ENCODE measurements around the gene IFIH1. TPM values are rescaled to one million over a fixed set of nuclear protein-coding genes. Genes with fewer than 3 reads are reported as not detected.

Gene IFIH1
- total RNA-seq, 2 experiments from 2014 or later: 33.3 to 34.2 TPM

DNA sequence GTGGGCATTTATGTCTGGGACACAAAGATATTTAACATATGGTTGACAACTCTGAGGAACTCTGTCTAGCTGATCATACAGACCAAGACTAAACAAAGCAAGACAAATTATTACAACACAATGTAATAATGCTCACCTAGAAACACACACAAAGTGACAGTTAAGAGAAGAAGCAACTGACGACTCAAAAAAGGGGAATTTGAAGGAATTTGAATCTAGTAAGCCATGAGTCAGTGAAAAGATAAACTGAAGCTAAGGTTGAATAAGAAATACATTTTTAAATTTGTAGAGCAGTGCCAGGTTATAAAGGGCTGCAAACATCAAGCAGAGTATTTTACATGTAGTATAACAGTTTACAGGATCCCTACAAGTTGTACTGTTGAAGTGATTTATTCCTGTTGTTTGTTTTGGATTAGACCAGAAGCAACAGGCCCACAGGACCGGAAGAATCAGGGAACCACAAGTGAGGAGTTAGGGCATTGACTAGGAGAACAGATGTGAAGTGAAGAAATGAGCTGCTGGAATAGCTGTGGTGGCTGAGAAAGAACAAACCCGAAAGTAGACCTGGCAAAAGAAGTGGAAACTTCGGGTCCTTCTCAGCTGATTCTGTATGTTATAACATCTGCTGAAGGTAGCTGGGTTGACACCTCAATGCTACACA is 35.6 kb downstream of the IFIH1 start:
- peaks cover 41% of the 10 kb centered on the region for H3K36me3 Mint-ChIP-seq
- no peaks in the 10 kb centered on the region for H3K27me3 Mint-ChIP-seq
- H3K4me3 Mint-ChIP-seq: no peak overlapping the region
- ChIA-PET POLR2A (interaction anchor here (0.6 kb wide), 1 partner anchor 21 kb away, joined by 3 read pairs; no protein-coding TSS in a partner anchor), CTCF (interaction anchor here (0.6 to 3.3 kb wide), 5 partner anchors 13 to 94 kb away, joined by 3 to 12 read pairs (median 3); no protein-coding TSS in a partner anchor)
- no peaks in the 10 kb centered on the region for H3K4me1 Mint-ChIP-seq (ENCODE audit: low read depth)
- no peak for DNase-seq
- intact Hi-C loops (cut with micrococcal nuclease): no loop called here
- no peaks in the 10 kb centered on the region for H3K9me3 Mint-ChIP-seq
- no peak overlapping the region for H3K27ac Mint-ChIP-seq

DNA sequence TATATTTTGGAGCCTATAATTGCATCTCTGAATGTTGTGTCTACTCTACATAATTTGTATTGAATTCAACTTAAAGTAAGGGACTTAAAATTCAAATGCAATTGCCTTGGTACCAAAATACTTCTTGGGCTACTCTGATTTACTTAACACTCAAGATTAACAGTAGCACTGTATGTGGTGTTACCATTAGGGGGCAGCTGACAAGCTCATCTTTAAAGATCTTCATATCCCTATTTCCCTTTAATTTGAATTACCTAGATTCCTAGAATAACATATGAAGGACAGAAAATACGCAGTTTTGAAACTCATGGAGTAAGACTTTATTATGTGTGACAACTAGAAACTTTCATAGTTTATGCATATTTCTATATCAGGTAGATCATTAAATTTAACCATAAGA is 37.8 kb downstream of the IFIH1 start:
- Mint-ChIP-seq H3K4me3 (no peak overlapping the region), H3K27me3 (no peaks in the 10 kb centered on the region), H3K36me3 (peaks cover 46% of the 10 kb centered on the region), H3K4me1 (ENCODE audit: low read depth) (peaks cover 6% of the 10 kb centered on the region), H3K9me3 (no peaks in the 10 kb centered on the region), H3K27ac (no peak overlapping the region)
- intact Hi-C loops (cut with micrococcal nuclease): no loop called here
- no peak for DNase-seq
- ChIA-PET CTCF (interaction anchor here (0.7 to 3.3 kb wide), 3 partner anchors 17 to 60 kb away, joined by 3 to 12 read pairs (median 6); no protein-coding TSS in a partner anchor), POLR2A (no interaction called here)

DNA sequence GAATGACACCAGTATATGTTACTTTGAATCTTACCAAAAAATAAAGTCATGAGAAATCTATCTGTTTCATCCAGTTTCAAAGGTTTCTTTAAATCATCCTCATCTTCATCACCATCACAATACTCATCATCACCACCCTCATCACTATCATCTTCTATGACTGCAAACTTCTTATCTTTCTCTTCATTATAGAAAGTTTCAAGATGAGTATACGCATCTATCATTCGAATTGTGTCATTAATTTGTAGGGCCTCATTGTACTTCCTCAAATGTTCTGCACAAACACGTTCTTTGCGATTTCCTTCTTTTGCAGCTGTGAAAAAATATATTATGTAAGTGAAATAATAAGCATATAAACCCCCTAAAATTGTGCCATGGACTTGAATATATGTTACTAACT is 41.1 kb downstream of the IFIH1 start:
- Mint-ChIP-seq H3K27ac (no peak overlapping the region), H3K4me1 (ENCODE audit: low read depth) (peaks cover 6% of the 10 kb centered on the region), H3K4me3 (no peak overlapping the region), H3K27me3 (no peaks in the 10 kb centered on the region), H3K36me3 (peaks cover 42% of the 10 kb centered on the region), H3K9me3 (no peaks in the 10 kb centered on the region)
- intact Hi-C loops (cut with micrococcal nuclease): no loop called here
- CTCF ChIA-PET: interaction anchor here (0.6 to 2.9 kb wide), 3 partner anchors 21 to 124 kb away, joined by 3 to 10 read pairs (median 4); no protein-coding TSS in a partner anchor
- DNase-seq: no peak
- POLR2A ChIA-PET: no interaction called here

DNA sequence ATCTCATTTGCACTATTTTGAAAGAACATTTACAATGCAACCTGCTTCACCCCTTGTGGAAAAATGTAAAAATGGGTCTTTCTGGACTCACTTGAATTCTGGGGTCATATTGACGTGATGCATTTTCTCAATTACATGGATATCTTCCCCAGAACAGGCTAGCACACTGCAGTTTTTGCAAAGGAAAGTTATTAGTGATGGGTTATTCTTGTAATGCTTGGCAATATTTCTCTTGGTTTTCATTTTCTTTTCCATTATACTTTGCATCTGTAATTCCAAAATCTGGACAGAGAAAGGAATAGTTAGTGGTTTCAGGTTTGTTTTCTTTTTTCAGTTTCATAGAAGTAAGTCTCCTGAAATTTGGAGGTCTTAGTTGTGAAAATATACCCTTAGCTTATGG is 50.5 kb downstream of the IFIH1 start:
- Mint-ChIP-seq H3K4me3 (no peak overlapping the region), H3K36me3 (peaks cover 45% of the 10 kb centered on the region), H3K27ac (no peak overlapping the region), H3K27me3 (no peaks in the 10 kb centered on the region), H3K9me3 (no peaks in the 10 kb centered on the region), H3K4me1 (ENCODE audit: low read depth) (no peaks in the 10 kb centered on the region)
- POLR2A ChIA-PET: no interaction called here
- CTCF ChIA-PET: interaction anchor here (0.6 kb wide), 1 partner anchor 261 kb away, joined by 3 read pairs; no protein-coding TSS in a partner anchor
- no peak for DNase-seq
- intact Hi-C loops (cut with micrococcal nuclease): no loop called here

DNA sequence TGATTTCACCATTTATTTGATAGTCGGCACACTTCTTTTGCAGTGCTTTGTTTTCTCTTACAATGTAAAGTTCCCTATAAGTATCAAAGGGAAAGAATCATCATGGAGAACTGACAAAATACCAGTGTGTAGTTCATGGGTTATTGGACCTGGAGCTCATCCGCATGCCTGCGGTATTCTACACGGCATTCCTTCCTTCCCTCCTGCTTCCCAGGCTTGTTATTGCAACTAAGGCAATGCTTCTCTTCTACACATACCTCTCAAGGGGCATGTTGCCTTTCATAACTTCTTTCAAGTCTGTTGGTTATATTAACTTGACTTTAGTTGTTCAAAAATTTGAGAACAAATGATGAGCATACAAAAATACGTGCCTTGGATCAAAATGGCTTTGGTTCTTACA is 51.0 kb downstream of the IFIH1 start:
- Mint-ChIP-seq H3K4me1 (ENCODE audit: low read depth) (no peaks in the 10 kb centered on the region), H3K9me3 (no peaks in the 10 kb centered on the region), H3K27me3 (no peaks in the 10 kb centered on the region), H3K4me3 (no peak overlapping the region), H3K27ac (no peak overlapping the region), H3K36me3 (peaks cover 44% of the 10 kb centered on the region)
- POLR2A ChIA-PET: no interaction called here
- intact Hi-C loops (cut with micrococcal nuclease): no loop called here
- DNase-seq: no peak
- CTCF ChIA-PET: interaction anchor here (0.6 kb wide), 1 partner anchor 260 kb away, joined by 3 read pairs; no protein-coding TSS in a partner anchor

DNA sequence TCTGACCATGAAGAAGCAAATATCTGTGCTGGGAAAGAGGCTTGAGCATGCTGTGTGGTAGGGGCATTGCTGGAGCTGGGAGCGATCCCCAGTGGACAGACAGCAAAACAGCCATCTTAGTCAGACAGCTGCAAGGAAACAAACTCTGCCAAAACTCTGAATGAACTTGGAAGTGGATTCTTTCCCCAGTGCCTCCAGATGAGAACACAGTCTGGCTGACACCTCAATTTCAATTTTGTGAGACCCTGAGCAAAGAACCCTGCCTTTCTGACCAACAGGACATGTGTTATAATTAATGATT is 52.1 kb downstream of the IFIH1 start:
- Mint-ChIP-seq H3K4me3 (no peak overlapping the region), H3K4me1 (ENCODE audit: low read depth) (peaks cover 6% of the 10 kb centered on the region), H3K27me3 (no peaks in the 10 kb centered on the region), H3K27ac (no peak overlapping the region), H3K36me3 (peaks cover 35% of the 10 kb centered on the region), H3K9me3 (no peaks in the 10 kb centered on the region)
- intact Hi-C loops (cut with micrococcal nuclease): no loop called here
- ChIA-PET CTCF (no interaction called here), POLR2A (no interaction called here)
- DNase-seq: no peak

DNA sequence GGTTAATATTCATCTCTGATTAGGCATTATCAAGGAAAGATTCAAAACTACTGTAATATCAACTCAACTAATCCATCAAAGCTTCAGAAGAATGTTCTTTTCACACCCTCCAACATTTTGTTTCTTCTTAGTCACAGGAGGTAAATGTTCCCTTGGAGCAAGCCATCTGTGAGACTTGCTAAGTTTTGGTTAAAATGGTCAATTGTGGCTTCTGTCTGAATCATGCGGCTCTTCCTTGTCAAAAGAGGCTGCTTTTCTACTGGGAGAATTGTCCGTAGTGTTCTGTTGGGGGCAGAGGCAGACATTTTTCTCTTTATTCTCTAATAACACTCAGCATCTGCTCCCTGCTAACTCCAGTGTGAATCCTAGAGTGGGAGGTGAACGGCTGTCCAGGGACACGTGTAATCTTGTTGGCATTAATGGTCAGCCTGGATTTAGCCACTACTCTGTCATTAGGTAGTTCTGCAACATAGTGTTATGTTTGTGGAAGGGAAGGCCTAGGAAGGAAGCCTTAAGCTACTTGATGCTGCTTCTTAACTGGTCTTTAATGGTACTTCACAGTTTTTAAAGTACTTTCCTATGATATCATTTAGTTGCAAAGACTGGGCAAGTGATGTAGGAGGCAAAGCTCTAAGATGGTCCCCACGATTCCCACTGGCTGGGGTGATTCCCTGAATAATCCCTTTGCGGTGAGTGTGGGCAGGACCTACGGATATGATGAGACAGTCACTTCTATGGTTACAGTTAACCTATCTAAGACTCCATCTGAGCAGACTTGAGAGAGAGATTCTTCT is 52.6 kb downstream of the IFIH1 start:
- intact Hi-C loops (cut with micrococcal nuclease): no loop called here
- H3K4me3 Mint-ChIP-seq: no peak overlapping the region
- H3K27me3 Mint-ChIP-seq: no peaks in the 10 kb centered on the region
- H3K9me3 Mint-ChIP-seq: no peaks in the 10 kb centered on the region
- no peak for DNase-seq
- no peak overlapping the region for H3K27ac Mint-ChIP-seq
- ChIA-PET CTCF (interaction anchor here (0.7 to 1.2 kb wide), 2 partner anchors 34 to 113 kb away, joined by 3 to 4 read pairs; no protein-coding TSS in a partner anchor), POLR2A (no interaction called here)
- H3K4me1 Mint-ChIP-seq (ENCODE audit: low read depth): peaks cover 11% of the 10 kb centered on the region
- peaks cover 30% of the 10 kb centered on the region for H3K36me3 Mint-ChIP-seq

DNA sequence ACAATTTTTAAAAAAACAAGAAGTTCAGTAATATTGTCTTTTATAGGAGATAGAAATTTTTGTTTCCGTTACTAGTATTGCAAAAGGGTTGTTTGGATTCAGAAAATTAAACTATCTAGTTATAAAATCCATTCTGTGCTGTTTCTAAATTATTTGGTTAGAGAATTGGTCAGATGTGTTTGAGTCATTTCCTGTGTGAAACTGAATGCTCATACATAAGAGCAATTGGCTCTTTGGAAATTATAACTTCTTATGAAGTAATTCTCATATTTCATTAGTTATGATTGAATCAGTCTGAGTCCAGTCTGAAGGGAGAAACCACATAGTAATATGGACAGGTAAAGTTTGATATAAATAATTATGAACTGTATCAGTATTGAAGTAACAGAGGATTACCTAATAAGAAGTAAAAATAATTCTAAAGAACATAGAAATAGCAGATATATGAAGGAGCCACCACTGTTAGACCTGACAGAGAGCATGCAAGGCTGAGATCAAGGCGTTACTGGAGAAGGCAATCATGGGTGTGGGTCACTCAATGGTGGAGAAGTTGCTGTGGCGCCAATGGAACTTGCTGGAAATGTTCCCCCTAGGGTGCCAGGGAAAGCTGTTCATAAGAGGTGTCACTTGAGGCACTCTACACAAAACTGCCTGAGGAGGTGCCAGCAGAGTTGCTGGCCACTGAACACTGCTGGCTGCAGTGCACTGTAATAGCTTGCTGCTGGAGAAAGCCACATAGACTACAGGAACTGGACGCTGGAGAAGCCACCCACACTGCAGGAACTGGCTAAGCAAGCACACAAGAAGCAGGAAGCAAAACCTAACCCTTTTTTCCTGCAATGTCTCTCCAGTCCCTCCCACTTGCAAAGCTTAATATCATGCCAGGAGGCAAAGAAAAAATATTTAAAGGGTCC is 57.2 kb downstream of the IFIH1 start:
- ChIA-PET CTCF (interaction anchor here (2.5 kb wide), 1 partner anchor 37 kb away, joined by 6 read pairs; no protein-coding TSS in a partner anchor), POLR2A (no interaction called here)
- H3K27me3 Mint-ChIP-seq: no peaks in the 10 kb centered on the region
- peaks cover 9% of the 10 kb centered on the region for H3K36me3 Mint-ChIP-seq
- intact Hi-C loops (cut with micrococcal nuclease): no loop called here
- DNase-seq: no peak
- H3K9me3 Mint-ChIP-seq: no peaks in the 10 kb centered on the region
- no peak overlapping the region for H3K4me3 Mint-ChIP-seq
- H3K4me1 Mint-ChIP-seq (ENCODE audit: low read depth): peaks cover 11% of the 10 kb centered on the region
- H3K27ac Mint-ChIP-seq: no peak overlapping the region

DNA sequence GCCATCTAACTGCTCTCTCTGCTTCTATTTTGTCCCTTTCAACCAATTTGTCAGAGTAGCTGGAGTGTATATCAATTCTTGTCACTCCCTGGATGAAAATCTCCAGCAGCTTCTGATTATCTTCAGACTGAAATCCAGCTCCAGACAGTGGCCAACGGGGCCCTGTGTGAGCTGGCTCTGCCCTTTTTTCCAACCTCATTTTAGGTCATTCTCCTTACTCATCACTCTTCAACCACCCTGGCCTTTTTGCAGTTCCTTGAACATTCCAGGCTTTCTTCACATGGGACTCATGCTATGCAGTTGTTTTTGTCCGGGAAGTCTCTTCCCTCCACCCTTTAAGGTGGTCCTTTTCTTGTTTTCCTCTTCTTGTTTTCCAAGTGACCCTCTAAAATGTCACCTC is 59.8 kb downstream of the IFIH1 start:
- POLR2A ChIA-PET: no interaction called here
- H3K4me3 Mint-ChIP-seq: no peak overlapping the region
- no peaks in the 10 kb centered on the region for H3K27me3 Mint-ChIP-seq
- CTCF ChIA-PET: no interaction called here
- intact Hi-C loops (cut with micrococcal nuclease): no loop called here
- H3K9me3 Mint-ChIP-seq: no peaks in the 10 kb centered on the region
- no peak for DNase-seq
- H3K27ac Mint-ChIP-seq: no peak overlapping the region
- H3K4me1 Mint-ChIP-seq (ENCODE audit: low read depth): peaks cover 11% of the 10 kb centered on the region
- no peaks in the 10 kb centered on the region for H3K36me3 Mint-ChIP-seq

DNA sequence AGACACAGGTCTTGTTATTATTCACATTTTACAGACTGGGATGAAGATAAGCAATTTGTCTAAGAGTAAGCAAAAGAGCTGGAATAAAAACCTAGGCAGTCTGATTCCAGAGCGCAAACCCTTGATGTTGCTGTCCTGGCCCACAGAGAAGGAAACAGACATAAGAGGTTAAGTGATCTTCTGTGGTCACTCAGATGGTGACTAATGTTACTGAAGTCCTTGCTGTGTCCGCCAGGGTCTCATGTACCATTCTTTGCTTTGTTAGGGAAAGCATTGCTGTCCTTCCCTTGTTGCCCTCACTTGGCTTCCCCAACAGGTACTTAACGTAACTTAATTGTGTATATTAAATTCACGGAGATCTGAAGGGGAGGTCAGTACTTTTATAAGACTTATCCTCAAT is 60.3 kb downstream of the IFIH1 start:
- Mint-ChIP-seq H3K27ac (no peak overlapping the region), H3K4me1 (ENCODE audit: low read depth) (peaks cover 11% of the 10 kb centered on the region), H3K9me3 (no peaks in the 10 kb centered on the region), H3K4me3 (no peak overlapping the region), H3K27me3 (no peaks in the 10 kb centered on the region), H3K36me3 (no peaks in the 10 kb centered on the region)
- ChIA-PET POLR2A (no interaction called here), CTCF (interaction anchor here (1.2 kb wide), 1 partner anchor 40 kb away, joined by 3 read pairs; no protein-coding TSS in a partner anchor)
- intact Hi-C loops (cut with micrococcal nuclease): no loop called here
- no peak for DNase-seq

DNA sequence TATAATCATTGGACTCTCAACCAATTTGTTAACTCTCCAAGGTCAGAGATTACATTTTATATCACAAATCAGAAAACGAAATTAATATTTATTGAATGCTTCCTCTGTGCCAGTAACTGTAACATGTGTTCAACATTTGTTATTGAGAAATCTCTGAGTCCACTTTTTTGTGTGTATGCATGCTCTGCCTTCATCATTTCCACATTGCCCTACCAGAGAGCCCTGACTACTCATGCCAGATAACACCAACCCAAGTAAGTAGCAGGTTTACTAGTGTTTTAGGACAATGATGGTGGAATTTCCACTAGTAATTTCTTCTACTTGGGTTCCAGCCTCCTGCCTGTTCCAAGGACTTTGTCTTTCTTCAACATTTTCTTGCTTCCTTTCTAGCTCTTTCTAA is 61.1 kb downstream of the IFIH1 start:
- no peak overlapping the region for H3K4me3 Mint-ChIP-seq
- H3K9me3 Mint-ChIP-seq: no peaks in the 10 kb centered on the region
- intact Hi-C loops (cut with micrococcal nuclease): no loop called here
- no peak overlapping the region for H3K27ac Mint-ChIP-seq
- H3K36me3 Mint-ChIP-seq: no peaks in the 10 kb centered on the region
- ChIA-PET CTCF (interaction anchor here (1.2 kb wide), 1 partner anchor 40 kb away, joined by 3 read pairs; no protein-coding TSS in a partner anchor), POLR2A (no interaction called here)
- DNase-seq: no peak
- peaks cover 11% of the 10 kb centered on the region for H3K4me1 Mint-ChIP-seq (ENCODE audit: low read depth)
- no peaks in the 10 kb centered on the region for H3K27me3 Mint-ChIP-seq

DNA sequence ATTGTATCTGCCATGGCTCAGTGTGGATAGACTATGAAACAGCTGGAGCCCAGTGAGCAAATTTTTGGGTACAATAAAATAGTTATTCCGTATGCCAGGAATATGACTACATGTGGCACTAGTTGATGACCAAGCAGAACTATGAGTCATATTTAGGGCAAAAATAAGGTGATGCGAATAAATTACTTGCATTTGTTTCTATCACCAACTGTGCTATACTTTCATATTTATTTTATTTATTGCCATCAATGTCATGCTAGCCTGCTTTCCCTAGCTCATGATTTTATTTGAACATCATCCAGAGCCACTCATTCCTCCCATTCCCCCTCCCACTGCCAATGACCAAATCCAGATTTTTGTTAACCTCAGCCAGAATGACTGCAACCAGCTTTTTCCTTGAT is 61.9 kb downstream of the IFIH1 start:
- ChIA-PET POLR2A (no interaction called here), CTCF (interaction anchor here (1.0 kb wide), 1 partner anchor 8 kb away, joined by 6 read pairs; no protein-coding TSS in a partner anchor)
- no peaks in the 10 kb centered on the region for H3K9me3 Mint-ChIP-seq
- intact Hi-C loops (cut with micrococcal nuclease): no loop called here
- H3K4me1 Mint-ChIP-seq (ENCODE audit: low read depth): peaks cover 6% of the 10 kb centered on the region
- no peaks in the 10 kb centered on the region for H3K27me3 Mint-ChIP-seq
- no peak for DNase-seq
- no peaks in the 10 kb centered on the region for H3K36me3 Mint-ChIP-seq
- no peak overlapping the region for H3K4me3 Mint-ChIP-seq
- H3K27ac Mint-ChIP-seq: no peak overlapping the region
